Renal cortex interstitium (tissue), 11 donors: Measurements from ENCODE around the gene CYP27C1. TPM values are rescaled to one million over a fixed set of nuclear protein-coding genes. Genes with fewer than 3 reads are reported as not detected.

Source experiments
- DNase-seq, 11 donors: peaks; one replicate each; pipeline ENCODE4 v3.0.0-alpha.2; 2013; ENCODE audit warnings: low read depth in 9 of 11, low spot score in 4 of 11; ENCODE audit errors: extremely low read depth in 1 of 11
- polyA plus RNA-seq, 3 donors: library from polyadenylated mRNA; unstranded; fragments of 120-200 nt; gene quantifications; one replicate each; pipeline ENCODE4 v1.2.1, GENCODE V29; 2013; ENCODE audit not compliant: insufficient read length in 3 of 3

The CYP27C1 gene
- polyA plus RNA-seq, 3 donors: 7.0 to 12.3 (median 8.9) TPM

DNA sequence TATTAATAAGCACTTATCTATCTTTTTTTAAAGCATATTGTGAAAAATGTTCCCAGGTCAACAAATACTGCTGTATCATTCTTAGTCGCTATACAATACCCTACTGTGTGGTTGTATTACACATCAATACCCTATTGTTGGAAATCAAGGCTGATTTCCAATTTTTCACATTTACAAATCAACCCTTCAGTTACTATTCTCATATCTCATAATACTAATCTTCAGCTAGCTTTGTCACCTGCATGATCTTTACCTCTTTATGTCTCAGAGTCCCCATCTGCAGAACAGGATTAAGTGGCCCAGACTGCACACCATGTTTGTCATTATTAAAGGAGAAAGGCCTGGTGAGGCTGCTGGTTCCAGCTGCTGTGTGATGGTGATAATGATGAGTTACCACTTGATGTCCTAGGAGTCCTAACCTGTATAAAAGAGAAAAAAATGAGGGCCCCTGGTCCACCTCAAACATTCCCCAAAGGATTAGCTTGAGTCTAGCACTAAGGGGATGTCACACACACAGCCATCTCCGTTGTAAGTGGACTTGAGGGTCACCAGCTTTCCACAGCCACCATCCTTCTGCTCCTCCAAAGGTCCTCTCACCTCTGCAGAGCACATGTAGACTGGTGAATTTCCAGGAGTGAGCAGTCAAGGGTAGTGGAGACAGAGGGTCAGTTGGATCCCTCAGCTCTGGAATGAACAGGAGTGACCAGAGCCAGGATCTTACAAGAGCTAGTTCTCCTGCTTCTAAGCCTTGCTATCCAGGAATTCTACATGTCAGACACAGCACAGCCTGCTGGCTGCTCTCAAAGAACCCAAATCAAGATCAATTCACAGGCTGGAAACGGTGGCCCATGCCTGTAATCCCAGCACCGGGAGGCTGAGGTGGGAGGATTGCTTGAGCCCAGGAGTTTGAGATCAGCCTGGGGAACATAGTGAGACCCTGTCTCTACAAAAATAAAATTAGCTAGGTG lies 77.2 kb downstream of the CYP27C1 start:
- DNase-seq: no peak

DNA sequence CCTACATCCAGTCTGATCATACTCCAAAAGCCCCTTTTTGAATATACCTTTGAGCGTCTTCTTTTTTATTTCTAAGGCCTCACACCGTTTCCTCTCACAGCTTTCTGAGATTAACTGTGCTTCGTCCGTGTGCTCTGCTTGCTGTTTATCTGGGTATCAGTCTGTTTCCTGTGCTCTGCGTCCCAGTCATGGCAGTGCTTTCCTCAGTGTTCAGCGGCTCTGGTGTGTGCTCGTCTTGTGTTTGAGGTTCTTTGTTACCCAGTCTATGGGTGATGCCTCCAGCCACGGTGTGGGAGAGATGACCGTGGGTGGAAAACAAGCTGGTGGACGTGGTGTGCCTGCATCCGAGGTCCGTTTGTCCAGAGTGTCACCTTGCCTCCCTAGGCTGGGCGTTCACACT lies 79.6 kb downstream of the CYP27C1 start:
- DNase-seq: no peak

DNA sequence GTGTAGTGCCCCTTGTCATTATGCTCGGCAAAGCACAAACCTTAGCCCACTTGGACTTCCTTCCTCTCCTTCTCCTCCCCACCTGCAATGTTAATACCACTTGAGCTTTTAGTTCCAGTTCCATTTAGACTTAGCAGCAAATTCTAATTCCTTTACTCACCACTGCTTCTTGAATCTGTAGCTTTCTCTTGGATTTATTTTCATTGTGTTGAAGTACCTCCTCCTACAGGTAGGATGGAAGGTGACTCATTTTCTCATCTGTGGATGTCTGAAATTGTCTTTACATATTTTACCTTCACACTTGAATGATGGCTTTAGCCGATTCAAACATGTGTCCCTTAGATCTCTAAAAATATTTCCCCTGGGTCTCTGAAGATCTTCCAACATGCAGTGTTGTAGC lies 80.3 kb downstream of the CYP27C1 start:
- no peak for DNase-seq

DNA sequence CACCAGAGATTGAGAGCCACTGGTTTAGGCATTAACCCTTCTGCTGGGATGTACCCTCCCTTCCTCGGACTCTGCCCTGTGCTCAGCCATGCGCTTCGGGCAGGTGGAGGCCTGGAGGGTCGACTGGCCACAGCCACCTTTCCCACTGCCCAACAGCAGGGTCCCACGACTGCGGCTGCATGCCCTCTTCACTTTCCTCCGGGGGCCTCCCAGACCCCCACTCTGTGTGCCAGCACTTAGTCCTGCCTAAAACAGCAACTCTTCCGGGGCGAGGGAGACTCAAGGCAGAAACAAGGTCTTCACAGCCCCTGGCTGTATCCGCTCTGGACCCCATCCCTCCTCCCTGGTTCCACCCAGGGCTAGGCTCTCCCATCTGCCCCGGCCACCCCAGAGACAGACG lies 81.8 kb downstream of the CYP27C1 start:
- DNase-seq: no peak

DNA sequence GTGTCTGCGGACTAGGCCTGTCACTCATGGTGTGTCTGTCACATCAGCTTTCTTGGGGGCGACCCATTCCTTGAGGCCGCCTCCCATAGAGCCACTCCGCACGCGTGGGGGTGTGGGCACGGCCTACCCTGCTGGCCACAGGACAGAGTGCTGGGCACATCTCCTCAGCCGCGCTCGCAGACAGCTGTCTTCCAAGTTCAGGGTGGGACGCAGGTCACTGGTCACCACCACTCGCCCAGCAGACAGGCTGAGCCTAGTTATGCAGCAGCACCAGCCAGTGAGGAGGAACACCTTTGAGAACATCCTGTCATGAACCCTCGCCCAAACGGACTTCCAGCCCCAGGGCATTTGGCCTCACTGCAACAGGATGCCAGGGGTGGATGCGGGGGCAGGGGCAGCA lies 82.4 kb downstream of the CYP27C1 start:
- DNase-seq: no peak

DNA sequence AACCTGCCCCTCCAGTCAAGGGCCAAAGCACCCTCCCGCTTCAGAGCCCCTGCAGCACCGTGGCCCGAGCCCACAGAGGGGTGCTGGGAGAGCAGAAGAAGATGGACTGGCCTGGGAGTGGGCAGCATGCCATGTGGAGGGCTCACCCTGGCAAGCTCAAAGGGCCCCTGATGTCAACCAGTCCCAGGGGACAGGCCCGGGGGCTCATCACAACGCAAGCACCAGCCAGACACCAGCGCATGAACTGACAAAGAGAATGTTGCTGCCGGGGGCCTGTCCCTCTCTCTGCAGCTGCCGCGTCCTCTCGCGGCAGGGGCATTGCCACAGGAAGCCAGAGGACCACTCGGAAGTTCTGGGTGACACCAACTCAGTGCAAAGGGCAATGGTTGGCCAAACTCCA lies 82.9 kb downstream of the CYP27C1 start:
- no peak for DNase-seq

DNA sequence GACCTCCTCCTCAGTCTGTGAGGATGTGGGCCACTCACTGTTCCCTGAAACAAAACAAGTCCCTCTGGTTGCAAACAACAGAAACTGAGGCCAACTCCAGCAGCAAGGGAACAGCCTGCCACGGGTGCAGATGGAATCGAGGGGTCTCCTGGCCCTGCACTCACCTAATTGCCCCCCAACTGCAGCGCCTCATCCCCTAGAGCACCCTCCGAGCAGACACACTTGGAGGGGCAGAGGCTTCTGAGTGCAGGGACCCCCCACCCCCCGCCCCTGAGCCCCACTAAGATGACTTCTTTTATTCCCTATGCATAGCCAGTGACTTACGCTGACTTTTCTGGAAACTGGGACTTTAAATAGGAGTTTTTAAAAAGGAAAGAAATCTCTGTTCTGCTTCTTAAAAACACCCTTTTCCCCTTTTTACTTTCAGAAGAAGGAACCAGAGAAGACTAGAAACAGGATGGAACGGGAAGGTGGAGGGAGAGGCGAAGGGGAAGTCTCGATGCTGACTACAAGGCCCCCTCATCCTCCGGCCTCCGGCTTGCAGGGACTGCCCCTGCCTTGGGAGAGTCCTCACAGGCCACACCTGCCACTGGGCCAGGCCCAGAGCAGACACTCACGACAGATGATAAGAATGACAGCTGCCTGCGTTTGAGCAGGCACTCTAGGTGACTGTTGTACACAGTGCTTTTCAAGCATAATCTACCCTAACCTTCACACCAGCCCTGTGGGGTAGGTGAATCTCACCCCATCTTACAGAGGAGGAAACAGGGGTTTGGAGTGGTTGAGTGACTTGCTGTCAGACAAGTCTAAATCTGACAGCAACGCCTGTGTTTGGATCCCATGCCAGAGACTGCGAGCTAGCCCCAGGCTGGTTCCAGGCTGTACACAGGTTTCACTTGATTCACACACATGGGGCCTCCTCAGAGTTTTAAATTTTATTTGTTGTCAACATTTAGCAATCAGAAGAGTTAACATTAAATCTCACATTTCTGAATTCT lies 85.0 kb downstream of the CYP27C1 start:
- DNase-seq: no peak

DNA sequence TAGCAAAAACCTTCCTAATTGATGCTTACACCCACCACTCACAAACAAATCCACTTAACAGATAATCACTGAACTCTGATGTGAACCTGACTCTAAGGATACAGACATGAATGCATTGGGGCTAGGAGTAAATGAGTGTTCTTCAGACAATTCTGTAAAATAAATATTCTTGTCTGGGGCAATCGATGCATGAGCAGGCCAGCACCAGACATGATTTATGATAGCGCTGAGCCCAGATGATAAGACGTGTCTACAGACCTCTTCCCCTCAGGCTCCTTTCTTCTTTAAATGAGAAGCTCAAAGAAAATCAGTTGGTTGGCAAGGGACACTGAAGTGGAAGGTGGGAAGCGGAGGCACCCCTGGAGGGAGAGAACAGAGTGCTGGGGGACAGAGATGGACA lies 85.9 kb downstream of the CYP27C1 start:
- no peak for DNase-seq

Other genes with a start within 250 kb of the CYP27C1 start
- 100 to 1,000 TPM in 2 of 3 donors, 10 to 100 TPM in 1; 83.9 to 128 (median 116) TPM for gene BIN1, start 113.1 kb downstream of the CYP27C1 start, polyA plus RNA-seq
- 10 to 100 TPM; 64.2 to 79.8 (median 64.8) TPM for gene ERCC3, start 73.8 kb upstream of the CYP27C1 start, polyA plus RNA-seq
- gene MAP3K2, start 167.7 kb upstream of the CYP27C1 start, polyA plus RNA-seq: 10 to 100 TPM; 23.9 to 30.7 (median 25.1) TPM
- gene PROC, start 198.1 kb upstream of the CYP27C1 start, polyA plus RNA-seq: 1 to 10 TPM; 3.2 to 6.5 (median 3.6) TPM